Tibial nerve (tissue), 4 donors: ENCODE measurements around the gene FGD4. TPM values are rescaled to one million over a fixed set of nuclear protein-coding genes. Genes with fewer than 3 reads are reported as not detected.
"Not testable (repeated sequence)": the region's sequence is repeated elsewhere in the genome, so short reads cannot be mapped to it uniquely, and the experiment has no call there.

Source experiments
- DNase-seq, 2 donors: peaks; one replicate each; pipeline ENCODE4 v3.0.0-alpha.2; 2019; ENCODE audit warnings: low spot score in 2 of 2
- H3K27ac ChIP-seq, 4 donors: fragments of 200-600 bp; sonication (generic) in 3 of 4; one replicate each; pipeline ENCODE4 v1.5.1; 2017 to 2019; ENCODE audit warnings: mild to moderate bottlenecking in 1 of 4
- H3K27me3 ChIP-seq, 2 donors: fragments of 200-600 bp; sonication (generic) in 1 of 2; one replicate each; pipeline versions ENCODE4 v1.5.1 to v1.6.0; 2017 to 2019
- H3K36me3 ChIP-seq, 3 donors: fragments of 200-600 bp; sonication (generic); one replicate each; pipeline ENCODE4 v1.5.1; 2018 to 2019
- H3K4me1 ChIP-seq, 4 donors: fragments of 200-600 bp; sonication (generic) in 3 of 4; one replicate each; pipeline ENCODE4 v1.5.1; 2017 to 2019
- H3K4me3 ChIP-seq, 4 donors: fragments of 200-600 bp; sonication (generic) in 3 of 4; one replicate each; pipeline ENCODE4 v1.5.1; 2017 to 2019; ENCODE audit warnings: mild to moderate bottlenecking in 1 of 4, moderate library complexity in 1 of 4
- H3K9me3 ChIP-seq, 4 donors: fragments of 200-600 bp; sonication (generic) in 3 of 4; one replicate each; pipeline ENCODE4 v1.5.1; 2017 to 2019
- EP300 ChIP-seq, 2 donors: sonication (generic); formaldehyde crosslinking; IDR thresholded peaks; one replicate each; pipeline ENCODE4 v1.6.1; 2017; ENCODE audit warnings: antibody characterized with exemption in 2 of 2, mild to moderate bottlenecking in 1 of 2
- POLR2A ChIP-seq, 2 donors: fragments of 450-650 bp; IDR thresholded peaks; one replicate each; pipeline ENCODE4 v1.6.1; 2017; ENCODE audit warnings: antibody characterized with exemption in 2 of 2, mild to moderate bottlenecking in 2 of 2, moderate library complexity in 2 of 2
- WGBS, 2 donors: methylation state at CpG; one replicate each; pipeline ENCODE4 v1.1.5; 2018; 5-methylcytosine and 5-hydroxymethylcytosine counted together
- total RNA-seq, 4 donors: library from RNA; depleted of rRNA; stranded (reverse); fragments of >200 nt; gene quantifications; one replicate each; pipeline ENCODE4 v1.1.0, GENCODE V29; 2016
- TF ChIP-seq, protein P1 (sequence below), 5 experiments: fragments of 200-600 bp in 3 of 5; fragments of 450-650 bp in 2 of 5; sonication (generic) in 3 of 5; IDR thresholded peaks; one replicate each; pipeline ENCODE4 v1.5.1; 2016 to 2019; ENCODE audit warnings: antibody characterized with exemption in 5 of 5, mild to moderate bottlenecking in 3 of 5, moderate library complexity in 2 of 5

Gene FGD4
- total RNA-seq, 4 donors from 2014 or later, result 78.3 to 102 (median 84.2) TPM

DNA sequence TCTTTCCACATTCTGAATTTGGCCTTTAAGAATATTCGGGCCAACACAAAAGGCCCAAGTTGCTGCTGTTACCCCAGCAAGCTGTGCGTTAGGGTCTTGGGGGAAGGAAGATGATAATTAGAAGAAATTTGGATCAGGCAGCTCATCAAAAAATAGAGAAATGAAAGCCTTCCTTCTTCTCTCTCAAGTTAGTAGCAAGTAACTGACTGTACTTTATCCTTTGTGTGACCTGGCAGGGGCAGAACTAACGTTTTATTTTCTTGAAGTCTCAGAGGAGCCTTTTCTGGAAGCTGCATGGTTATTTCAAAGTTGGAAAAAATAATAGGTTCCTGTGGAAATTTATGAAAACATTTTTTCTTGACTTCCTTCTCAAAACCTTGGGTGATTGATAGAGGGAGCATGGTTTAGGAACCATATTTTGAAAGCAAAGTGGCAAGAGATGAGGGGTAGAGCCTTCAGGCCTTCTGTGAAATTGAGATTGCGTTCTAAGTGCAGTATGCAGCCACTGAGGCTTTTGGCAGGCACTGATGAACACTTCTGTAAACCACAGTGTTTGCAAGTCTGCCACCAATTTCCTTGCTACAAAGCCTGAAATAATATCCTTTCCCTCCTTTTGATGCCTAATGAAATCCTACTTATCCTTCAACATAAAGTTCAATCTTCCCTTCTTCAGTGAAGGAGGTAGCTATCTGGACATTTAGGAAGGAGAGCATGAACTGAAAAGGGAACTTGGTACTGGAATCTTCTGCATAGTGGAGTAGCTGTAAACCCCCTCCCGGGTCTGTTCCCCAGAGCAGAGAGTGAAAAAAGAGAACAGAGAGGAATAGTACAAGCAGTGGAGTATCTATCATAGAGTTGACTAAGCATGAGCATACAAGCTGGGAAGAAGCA is 123.2 kb downstream of the FGD4 start:
- no peak for DNase-seq
- whole genome bisulfite sequencing, 2 donors, result 6 to 8% methylated on average over 5 of the region's 5 CpGs
- no peaks in the 10 kb centered on the region for H3K27me3 ChIP-seq
- peaks cover 0 to 38% (median 26%) of the 10 kb centered on the region in 4 donors for H3K4me1 ChIP-seq
- TF ChIP-seq, protein P1, sequence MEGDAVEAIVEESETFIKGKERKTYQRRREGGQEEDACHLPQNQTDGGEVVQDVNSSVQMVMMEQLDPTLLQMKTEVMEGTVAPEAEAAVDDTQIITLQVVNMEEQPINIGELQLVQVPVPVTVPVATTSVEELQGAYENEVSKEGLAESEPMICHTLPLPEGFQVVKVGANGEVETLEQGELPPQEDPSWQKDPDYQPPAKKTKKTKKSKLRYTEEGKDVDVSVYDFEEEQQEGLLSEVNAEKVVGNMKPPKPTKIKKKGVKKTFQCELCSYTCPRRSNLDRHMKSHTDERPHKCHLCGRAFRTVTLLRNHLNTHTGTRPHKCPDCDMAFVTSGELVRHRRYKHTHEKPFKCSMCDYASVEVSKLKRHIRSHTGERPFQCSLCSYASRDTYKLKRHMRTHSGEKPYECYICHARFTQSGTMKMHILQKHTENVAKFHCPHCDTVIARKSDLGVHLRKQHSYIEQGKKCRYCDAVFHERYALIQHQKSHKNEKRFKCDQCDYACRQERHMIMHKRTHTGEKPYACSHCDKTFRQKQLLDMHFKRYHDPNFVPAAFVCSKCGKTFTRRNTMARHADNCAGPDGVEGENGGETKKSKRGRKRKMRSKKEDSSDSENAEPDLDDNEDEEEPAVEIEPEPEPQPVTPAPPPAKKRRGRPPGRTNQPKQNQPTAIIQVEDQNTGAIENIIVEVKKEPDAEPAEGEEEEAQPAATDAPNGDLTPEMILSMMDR (IDR thresholded peaks at IDR 0.05), result no peak
- TF ChIP-seq POLR2A (IDR thresholded peaks at IDR 0.05), result no peak
- peak; percentile 23 to 43 for TF ChIP-seq EP300 (IDR thresholded peaks at IDR 0.05)
- H3K4me3 ChIP-seq, result peak overlapping the region in 1 of 4 donors; percentile 1
- H3K27ac ChIP-seq, result peak overlapping the region in 3 of 4 donors; percentile 46 to 89 (median 79)
- H3K9me3 ChIP-seq, result no peaks in the 10 kb centered on the region
- no peaks in the 10 kb centered on the region for H3K36me3 ChIP-seq

DNA sequence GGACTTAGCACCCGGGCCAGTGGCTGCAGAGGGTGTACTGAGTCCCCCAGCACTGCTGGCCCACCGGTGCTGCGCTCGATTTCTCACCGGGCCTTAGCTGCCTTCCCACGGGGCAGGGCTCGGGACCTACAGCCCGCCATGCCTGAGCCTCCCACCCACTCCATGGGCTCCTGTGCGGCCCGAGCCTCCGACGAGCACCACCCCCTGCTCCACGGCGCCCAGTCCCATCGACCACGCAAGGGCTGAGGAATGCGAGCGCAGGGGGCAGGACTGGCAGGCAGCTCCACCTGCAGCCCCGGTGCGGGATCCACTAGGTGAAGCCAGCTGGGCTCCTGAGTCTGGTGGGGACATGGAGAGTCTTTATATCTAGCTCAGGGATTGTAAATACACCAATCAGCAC is 126.4 kb downstream of the FGD4 start:
- not testable (repeated sequence) for DNase-seq, H3K36me3 ChIP-seq, H3K4me3 ChIP-seq, H3K27me3 ChIP-seq, H3K9me3 ChIP-seq, H3K27ac ChIP-seq
- WGBS, 2 donors, result 93 to 100% methylated on average over 3 to 15 of the region's 20 CpGs
- H3K4me1 ChIP-seq, result peaks cover 0 to 40% (median 23%) of the 10 kb centered on the region in 4 donors

DNA sequence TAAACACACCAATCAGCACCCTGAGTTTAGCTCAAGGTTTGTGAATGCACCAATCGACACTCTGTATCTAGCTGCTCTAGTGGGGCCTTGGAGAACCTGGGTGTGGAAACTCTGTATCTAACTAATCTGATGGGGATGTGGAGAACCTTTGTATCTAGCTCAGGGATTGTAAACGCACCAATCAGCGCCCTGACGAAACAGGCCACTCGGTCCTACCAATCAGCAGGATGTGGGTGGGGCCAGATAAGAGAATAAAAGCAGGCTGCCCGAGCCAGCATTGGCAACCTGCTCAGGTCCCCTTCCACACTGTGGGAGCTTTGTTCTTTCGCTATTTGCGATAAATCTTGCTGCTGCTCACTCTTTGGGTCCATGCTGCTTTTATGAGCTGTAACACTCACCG is 127.0 kb downstream of the FGD4 start:
- H3K9me3 ChIP-seq, H3K27ac ChIP-seq, DNase-seq, H3K4me3 ChIP-seq, H3K27me3 ChIP-seq, H3K36me3 ChIP-seq: not testable (repeated sequence)
- 90 to 94% methylated on average over 9 of the region's 9 CpGs for WGBS, 2 donors
- H3K4me1 ChIP-seq, result peaks cover 0 to 35% (median 18%) of the 10 kb centered on the region in 4 donors

DNA sequence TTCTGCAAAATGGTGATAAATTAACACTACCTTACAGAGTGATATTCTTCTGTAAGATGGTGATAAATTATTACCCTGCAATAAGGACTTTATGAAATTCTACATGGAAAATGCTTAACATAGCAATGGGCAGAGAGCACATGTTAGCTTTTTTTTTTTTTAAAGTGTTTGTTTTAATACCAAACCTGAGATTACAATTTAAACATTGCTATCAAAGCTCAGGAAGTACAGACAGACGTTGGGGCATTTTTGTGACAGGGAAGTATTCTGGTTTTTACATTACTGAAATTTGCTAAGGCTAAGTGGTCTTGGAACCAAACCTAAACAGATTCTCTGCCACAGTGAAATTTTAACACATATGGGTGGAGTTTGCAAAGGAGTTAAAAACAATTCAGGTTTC is 133.1 kb downstream of the FGD4 start:
- peaks cover 0 to 44% (median 35%) of the 10 kb centered on the region in 4 donors for H3K4me1 ChIP-seq
- H3K27ac ChIP-seq, result no peak overlapping the region
- DNase-seq, result no peak
- H3K4me3 ChIP-seq, result no peak overlapping the region
- WGBS, 2 donors, result 33 to 39% methylated on average over 1 of the region's 1 CpG
- H3K36me3 ChIP-seq, result no peaks in the 10 kb centered on the region
- no peak for TF ChIP-seq EP300 (IDR thresholded peaks at IDR 0.05)
- TF ChIP-seq, protein P1 (IDR thresholded peaks at IDR 0.05), result no peak
- TF ChIP-seq POLR2A (IDR thresholded peaks at IDR 0.05), result no peak
- H3K9me3 ChIP-seq, result peaks cover 0 to 4% (median 0%) of the 10 kb centered on the region in 4 donors
- H3K27me3 ChIP-seq, result no peaks in the 10 kb centered on the region

DNA sequence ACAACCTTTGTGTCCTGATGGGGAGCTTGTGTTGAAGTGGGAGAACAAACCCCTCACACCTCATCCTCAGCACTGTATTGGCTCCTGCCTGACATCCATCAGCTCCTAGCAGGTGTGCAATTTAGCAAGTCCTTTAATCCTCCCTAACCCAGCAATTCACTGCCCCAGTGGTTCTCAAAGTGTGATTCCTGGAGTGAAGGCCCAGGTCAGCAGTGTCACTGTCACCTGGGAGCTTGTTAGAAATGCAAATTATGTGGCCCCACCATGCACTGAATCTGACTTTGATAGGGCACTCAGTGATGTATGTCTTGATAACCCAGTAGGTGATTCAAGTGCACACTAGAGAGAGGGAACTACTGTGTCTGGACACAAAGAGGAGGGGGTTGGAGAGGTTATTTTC is 133.6 kb downstream of the FGD4 start:
- TF ChIP-seq, protein P1 (IDR thresholded peaks at IDR 0.05), result no peak
- TF ChIP-seq EP300 (IDR thresholded peaks at IDR 0.05) (no peak), POLR2A (IDR thresholded peaks at IDR 0.05) (no peak)
- H3K4me1 ChIP-seq, result peaks cover 0 to 49% (median 37%) of the 10 kb centered on the region in 4 donors
- no peaks in the 10 kb centered on the region for H3K36me3 ChIP-seq
- no peaks in the 10 kb centered on the region for H3K27me3 ChIP-seq
- DNase-seq, result no peak
- no peak overlapping the region for H3K4me3 ChIP-seq
- peak overlapping the region in 3 of 4 donors; percentile 63 to 87 (median 69) for H3K27ac ChIP-seq
- H3K9me3 ChIP-seq, result peaks cover 0 to 4% (median 0%) of the 10 kb centered on the region in 4 donors

DNA sequence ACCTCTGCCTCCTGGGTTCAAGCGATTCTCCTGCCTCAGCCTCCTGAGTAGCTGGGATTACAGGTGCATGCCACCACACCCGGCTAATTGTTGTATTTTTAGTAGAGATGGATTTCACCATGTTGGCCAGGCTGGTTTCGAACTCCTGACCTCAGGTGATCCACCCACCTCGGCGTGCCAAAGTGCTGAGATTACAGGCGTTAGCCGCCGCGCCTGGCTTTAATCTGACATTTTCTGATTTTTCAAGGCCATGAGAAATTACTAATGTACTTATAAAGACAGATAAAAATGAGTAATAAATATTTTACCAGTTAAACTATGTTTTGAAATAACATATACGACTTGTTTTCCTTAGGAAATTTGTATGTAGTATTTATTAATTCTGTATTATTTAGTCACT is 134.1 kb downstream of the FGD4 start:
- Histone ChIP-seq H3K27ac (peak overlapping the region in 3 of 4 donors; percentile 63 to 87 (median 69)), H3K4me1 (peaks cover 0 to 52% (median 40%) of the 10 kb centered on the region in 4 donors), H3K4me3 (peak overlapping the region in 1 of 4 donors; percentile 48)
- not testable (repeated sequence) for H3K9me3 ChIP-seq, DNase-seq, H3K27me3 ChIP-seq, H3K36me3 ChIP-seq
- WGBS, 2 donors, result 78 to 82% methylated on average over 10 of the region's 10 CpGs
